Sigmoid colon (tissue), 7 donors: ENCODE results near the gene AP3S1. TPM values are rescaled to one million over a fixed set of nuclear protein-coding genes. Genes with fewer than 3 reads are reported as not detected.

Experiments used
- DNase-seq: peaks from one replicate; pipeline ENCODE4 v3.0.0-alpha.2; 2019
- H3K27ac ChIP-seq, 4 donors: fragments of 200-600 bp; sonication (generic); one replicate each; pipeline ENCODE4 v1.5.1; 2016 to 2019; ENCODE audit warnings: mild to moderate bottlenecking in 1 of 4
- H3K27me3 ChIP-seq, 3 donors: fragments of 200-600 bp; sonication (generic); one replicate each; pipeline ENCODE4 v1.5.1; 2019; ENCODE audit warnings: mild to moderate bottlenecking in 1 of 3
- H3K36me3 ChIP-seq, 4 donors: fragments of 200-600 bp; sonication (generic); one replicate each; pipeline ENCODE4 v1.5.1; 2016 to 2019
- H3K4me1 ChIP-seq, 4 donors: fragments of 200-600 bp; sonication (generic); one replicate each; pipeline ENCODE4 v1.5.1; 2017 to 2019
- H3K4me3 ChIP-seq, 4 donors: fragments of 200-600 bp; sonication (generic); one replicate each; pipeline ENCODE4 v1.5.1; 2017 to 2019; ENCODE audit warnings: mild to moderate bottlenecking in 2 of 4, moderate library complexity in 1 of 4
- H3K9me3 ChIP-seq, 4 donors: fragments of 200-600 bp in 3 of 4; sonication (generic) in 3 of 4; one replicate each; pipeline versions ENCODE4 v1.5.1 to v1.6.1; 2013 to 2019
- CTCF ChIP-seq, 4 experiments: fragments of 450-650 bp in 3 of 4; fragments of 200-600 bp in 1 of 4; IDR thresholded peaks; one replicate each; pipeline ENCODE4 v1.5.1; 2016 to 2019; ENCODE audit warnings: antibody characterized with exemption in 4 of 4, mild to moderate bottlenecking in 3 of 4, moderate library complexity in 2 of 4
- EP300 ChIP-seq, 4 donors: sonication (generic); formaldehyde crosslinking; IDR thresholded peaks; one replicate each; pipeline ENCODE4 v1.6.1; 2017; ENCODE audit warnings: antibody characterized with exemption in 4 of 4
- POLR2A ChIP-seq, 2 donors: fragments of 450-650 bp; IDR thresholded peaks; one replicate each; pipeline ENCODE4 v1.6.1; 2016; ENCODE audit warnings: antibody characterized with exemption in 2 of 2, mild to moderate bottlenecking in 2 of 2, moderate library complexity in 2 of 2
- POLR2AphosphoS5 ChIP-seq, 4 donors: sonication (generic); formaldehyde crosslinking; IDR thresholded peaks; one replicate each; pipeline ENCODE4 v1.6.1; 2017; ENCODE audit warnings: antibody characterized with exemption in 4 of 4
- WGBS, 2 donors: extraction: QIAGEN DNeasy Blood & Tissue Kit; methylation state at CpG; one replicate each; pipeline ENCODE4 v1.1.7; 2013; 5-methylcytosine and 5-hydroxymethylcytosine counted together
- intact Hi-C: fragments of 100-400 bp; cut with DNase I; formaldehyde crosslinking; loops from one replicate; pipeline ENCODE4 v1.15.1; 2023
- polyA plus RNA-seq, 3 donors: library from polyadenylated mRNA; stranded (reverse); fragments of 200-250 nt; gene quantifications; one replicate each; pipeline ENCODE4 v1.2.3, GENCODE V29; 2013
- total RNA-seq, 4 donors: library from RNA; depleted of rRNA; stranded (reverse); fragments of >200 nt; gene quantifications; one replicate each; pipeline ENCODE4 v1.1.0, GENCODE V29; 2016
- donor health status: healthy with polysubstance abuse.
- donor health status: Bipolar disorder and iron deficiency.
- donor health status: healthy.

The AP3S1 gene
- total RNA-seq (100 to 1,000 TPM in 3 of 4 donors, 10 to 100 TPM in 1; 87.8 to 229 (median 119) TPM), polyA plus RNA-seq (100 to 1,000 TPM in 2 of 3 donors, 10 to 100 TPM in 1; 59.7 to 203 (median 190) TPM)

- peak within 1 kb of the TSS; percentile 87 to 98 (median 94) for H3K4me3 ChIP-seq
- peaks cover 3 to 11% (median 8%) of the 10 kb centered on the region in 4 donors for H3K36me3 ChIP-seq
- intact Hi-C loops, result loop anchor here (2.0 to 10.0 kb wide), 4 partner anchors 215 to 547 kb away; partner anchors contain the start of genes CCDC112, FEM1C and TMED7
- peak; percentile 89 to 97 (median 94) for TF ChIP-seq POLR2AphosphoS5 (IDR thresholded peaks at IDR 0.05)
- TF ChIP-seq EP300 (IDR thresholded peaks at IDR 0.05), result no peak
- no peak for TF ChIP-seq CTCF (IDR thresholded peaks at IDR 0.05)
- peak; percentile 86 to 92 for TF ChIP-seq POLR2A (IDR thresholded peaks at IDR 0.05)
- peak; percentile 95 for DNase-seq
- H3K27ac ChIP-seq, result peak within 1 kb of the TSS; percentile 95 to 99 (median 96)
- no peaks in the 10 kb centered on the region for H3K9me3 ChIP-seq
- 8 to 9% methylated on average over 65 of the region's 65 CpGs for WGBS, 2 donors
- peaks cover 0 to 59% (median 47%) of the 10 kb centered on the region in 4 donors for H3K4me1 ChIP-seq
- no peaks in the 10 kb centered on the region for H3K27me3 ChIP-seq
Measured at GRCh38 chr5:115841382-115842088, at the start of gene AP3S1, which contains the start of gene ATG12. TSS of gene AP3S1 (plus strand) at chr5:115841935. CDS start at chr5:115842038, 103 bp downstream. TSS of gene ATG12 (minus strand) at chr5:115841565. CDS start at chr5:115841552, 13 bp downstream.

- Histone ChIP-seq H3K27me3 (no peaks in the 10 kb centered on the region), H3K36me3 (no peaks in the 10 kb centered on the region)
- intact Hi-C loops, result no loop called here
Measured at GRCh38 chr5:115795700-115796099, 46.0 kb upstream of the AP3S1 start.

GRCh38 chr5:115796656-115797055 is 45.1 kb upstream of the AP3S1 start:
- TF ChIP-seq POLR2AphosphoS5 (IDR thresholded peaks at IDR 0.05) (no peak), EP300 (IDR thresholded peaks at IDR 0.05) (no peak), CTCF (IDR thresholded peaks at IDR 0.05) (no peak), POLR2A (IDR thresholded peaks at IDR 0.05) (no peak)
- no peak for DNase-seq
- WGBS, 2 donors, result 75 to 87% methylated on average over 3 of the region's 3 CpGs
- intact Hi-C loops, result no loop called here
- Histone ChIP-seq H3K36me3 (no peaks in the 10 kb centered on the region), H3K4me3 (no peak overlapping the region), H3K27ac (no peak overlapping the region), H3K4me1 (no peaks in the 10 kb centered on the region), H3K27me3 (no peaks in the 10 kb centered on the region), H3K9me3 (no peaks in the 10 kb centered on the region)

More at GRCh38 chr5:115795700-115796099, 46.0 kb upstream of the AP3S1 start:
- TF ChIP-seq CTCF (IDR thresholded peaks at IDR 0.05) (no peak), POLR2AphosphoS5 (IDR thresholded peaks at IDR 0.05) (no peak), POLR2A (IDR thresholded peaks at IDR 0.05) (no peak), EP300 (IDR thresholded peaks at IDR 0.05) (no peak)
- 84 to 94% methylated on average over 1 of the region's 1 CpG for WGBS, 2 donors
- H3K4me3 ChIP-seq, result no peak overlapping the region
- H3K27ac ChIP-seq, result no peak overlapping the region
- H3K9me3 ChIP-seq, result no peaks in the 10 kb centered on the region
- DNase-seq, result no peak
- H3K4me1 ChIP-seq, result no peaks in the 10 kb centered on the region

DNA sequence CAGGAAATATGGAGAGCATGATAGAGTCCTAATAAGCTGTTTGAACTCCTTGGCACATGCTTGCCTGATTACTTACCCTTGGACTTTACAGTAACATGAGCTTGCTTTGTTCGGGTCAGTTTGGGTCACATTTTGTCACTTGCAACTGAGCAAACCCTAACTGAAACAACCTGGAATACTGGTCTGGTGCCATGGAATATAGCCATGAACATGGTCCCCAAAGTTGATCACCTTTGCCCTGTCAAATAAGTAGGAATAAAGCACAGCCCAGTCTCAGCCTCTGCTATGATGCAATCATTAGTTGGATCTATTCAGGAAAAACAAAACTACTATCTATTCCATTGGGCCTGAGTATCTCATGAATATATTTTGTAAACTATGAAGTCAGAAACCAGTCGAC is 43.5 kb upstream of the AP3S1 start:
- no peaks in the 10 kb centered on the region for H3K9me3 ChIP-seq
- H3K27me3 ChIP-seq, result no peaks in the 10 kb centered on the region
- no peaks in the 10 kb centered on the region for H3K4me1 ChIP-seq
- WGBS, 2 donors, result 53 to 78% methylated on average over 2 of the region's 2 CpGs
- H3K27ac ChIP-seq, result no peak overlapping the region
- intact Hi-C loops, result no loop called here
- no peaks in the 10 kb centered on the region for H3K36me3 ChIP-seq
- H3K4me3 ChIP-seq, result no peak overlapping the region
- no peak for DNase-seq
- no peak for TF ChIP-seq EP300 (IDR thresholded peaks at IDR 0.05)
- no peak for TF ChIP-seq POLR2AphosphoS5 (IDR thresholded peaks at IDR 0.05)
- no peak for TF ChIP-seq CTCF (IDR thresholded peaks at IDR 0.05)
- no peak for TF ChIP-seq POLR2A (IDR thresholded peaks at IDR 0.05)
